Left lung (tissue), 10 donors: Measurements from ENCODE around the gene FMNL1. TPM values are rescaled to one million over a fixed set of nuclear protein-coding genes. Genes with fewer than 3 reads are reported as not detected.

Experiments
- ATAC-seq: fragments of 200-7000 bp; cut with Tn5 transposase; one replicate; pipeline ENCODE4 v1.9.1; 2020; ENCODE audit warnings: moderate library complexity
- DNase-seq, 4 donors: peaks; one replicate each; pipeline ENCODE4 v3.0.0-alpha.2; 2013 to 2020
- H3K27ac ChIP-seq, 2 donors: fragments of 200-600 bp; sonication (generic) in 1 of 2; one replicate each; pipeline versions ENCODE4 v1.5.0 to v1.8.0; 2020 to 2021
- H3K27me3 ChIP-seq, 2 donors: fragments of 200-600 bp; sonication (generic) in 1 of 2; one replicate each; pipeline versions ENCODE4 v1.5.0 to v1.8.0; 2020 to 2021
- H3K36me3 ChIP-seq, 2 donors: fragments of 200-600 bp; sonication (generic) in 1 of 2; one replicate each; pipeline versions ENCODE4 v1.5.0 to v1.8.0; 2020 to 2021
- H3K4me1 ChIP-seq, 2 donors: fragments of 200-600 bp; one replicate each; pipeline ENCODE4 v1.8.0; 2021
- H3K4me3 ChIP-seq, 2 donors: fragments of 200-600 bp; sonication (generic) in 1 of 2; one replicate each; pipeline versions ENCODE4 v1.5.0 to v1.8.0; 2020 to 2021; ENCODE audit warnings: mild to moderate bottlenecking in 1 of 2
- H3K9me3 ChIP-seq, 2 donors: fragments of 200-600 bp; sonication (generic) in 1 of 2; one replicate each; pipeline versions ENCODE4 v1.5.0 to v1.8.0; 2020 to 2021
- intact Hi-C, 2 donors: fragments of 100-400 bp; cut with DNase I; formaldehyde crosslinking; loops; one replicate each; pipeline versions ENCODE4 v1.11.2 to v1.14.2; 2022
- polyA plus RNA-seq, 6 donors: library from polyadenylated mRNA; unstranded; fragments of 120-200 nt; gene quantifications; one replicate each; pipeline ENCODE4 v1.2.1, GENCODE V29; 2013; ENCODE audit not compliant: insufficient read length in 6 of 6
- total RNA-seq, 2 donors: library from RNA; stranded (reverse); fragmentation: NEBNext Ultra II Directional; extraction: Animal tissue kit (Norgen Biotek cat#: 25700); gene quantifications; one replicate each; pipeline ENCODE4 v1.2.1, GENCODE V29; 2021
- TF ChIP-seq, protein P1 (sequence below), 2 donors: fragments of 200-600 bp; sonication (generic) in 1 of 2; IDR thresholded peaks; one replicate each; pipeline versions ENCODE4 v1.5.0 to v1.8.0; 2021; ENCODE audit warnings: antibody characterized with exemption in 2 of 2
- donor health status: DM: no; HTN: yes; CAD: no.
- donor health status: DM: no; HTN: no; CAD: no.

FMNL1 gene
- total and polyA plus RNA-seq, 8 donors: 6.9 to 118 (median 9.2) TPM

DNA sequence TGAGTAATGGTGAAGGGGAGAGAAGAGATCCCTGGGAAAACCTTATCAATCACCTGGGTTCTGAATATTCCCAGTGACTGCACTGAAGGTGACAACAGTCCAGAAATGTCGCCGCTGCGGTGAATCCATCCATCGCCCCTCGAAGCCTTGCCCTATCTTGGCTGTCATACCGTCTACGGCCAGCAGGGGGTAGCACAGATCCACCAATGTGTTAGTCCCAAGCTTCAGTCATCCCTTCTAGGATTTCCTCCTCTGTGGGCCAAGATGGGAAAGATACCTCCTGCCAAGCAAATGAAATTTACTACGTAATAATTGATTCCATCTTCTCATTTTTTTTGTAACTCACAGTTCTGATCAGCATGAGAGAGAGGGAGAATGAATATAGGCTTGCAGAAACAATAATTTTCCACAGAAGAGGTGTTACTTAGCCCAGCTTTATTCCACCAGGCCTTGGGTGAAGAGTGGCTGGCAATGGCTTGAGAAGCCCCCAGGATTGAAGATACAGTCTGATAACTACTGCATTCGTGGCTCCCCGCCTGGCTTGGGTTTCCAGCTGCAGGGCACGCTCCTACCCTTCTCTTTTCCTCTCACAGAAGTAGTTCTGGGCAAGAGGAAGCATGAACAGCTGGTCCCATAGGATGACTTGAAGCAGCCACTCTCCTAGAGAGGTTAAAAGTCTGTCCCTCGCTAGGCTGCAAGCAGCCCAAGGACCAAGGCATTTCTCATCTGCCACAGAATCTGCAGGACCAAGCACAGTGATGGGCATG lies 2.6 kb upstream of the FMNL1 start:
- TF ChIP-seq, protein P1, sequence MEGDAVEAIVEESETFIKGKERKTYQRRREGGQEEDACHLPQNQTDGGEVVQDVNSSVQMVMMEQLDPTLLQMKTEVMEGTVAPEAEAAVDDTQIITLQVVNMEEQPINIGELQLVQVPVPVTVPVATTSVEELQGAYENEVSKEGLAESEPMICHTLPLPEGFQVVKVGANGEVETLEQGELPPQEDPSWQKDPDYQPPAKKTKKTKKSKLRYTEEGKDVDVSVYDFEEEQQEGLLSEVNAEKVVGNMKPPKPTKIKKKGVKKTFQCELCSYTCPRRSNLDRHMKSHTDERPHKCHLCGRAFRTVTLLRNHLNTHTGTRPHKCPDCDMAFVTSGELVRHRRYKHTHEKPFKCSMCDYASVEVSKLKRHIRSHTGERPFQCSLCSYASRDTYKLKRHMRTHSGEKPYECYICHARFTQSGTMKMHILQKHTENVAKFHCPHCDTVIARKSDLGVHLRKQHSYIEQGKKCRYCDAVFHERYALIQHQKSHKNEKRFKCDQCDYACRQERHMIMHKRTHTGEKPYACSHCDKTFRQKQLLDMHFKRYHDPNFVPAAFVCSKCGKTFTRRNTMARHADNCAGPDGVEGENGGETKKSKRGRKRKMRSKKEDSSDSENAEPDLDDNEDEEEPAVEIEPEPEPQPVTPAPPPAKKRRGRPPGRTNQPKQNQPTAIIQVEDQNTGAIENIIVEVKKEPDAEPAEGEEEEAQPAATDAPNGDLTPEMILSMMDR (IDR thresholded peaks at IDR 0.05): peak; percentile 97 to 98
- intact Hi-C loops: loop anchor here in 1 of 2 donors (5.0 kb wide), 1 partner anchor 168 kb away; no protein-coding TSS in a partner anchor
- peak; percentile 91 for ATAC-seq
- Histone ChIP-seq H3K4me1 (peaks cover 4 to 45% of the 10 kb centered on the region in 2 donors), H3K27ac (no peak overlapping the region), H3K27me3 (peaks cover 0 to 20% of the 10 kb centered on the region in 2 donors), H3K9me3 (no peaks in the 10 kb centered on the region), H3K4me3 (no peak overlapping the region), H3K36me3 (peaks cover 0 to 8% of the 10 kb centered on the region in 2 donors)
- peak; percentile 79 to 92 (median 85) for DNase-seq

DNA sequence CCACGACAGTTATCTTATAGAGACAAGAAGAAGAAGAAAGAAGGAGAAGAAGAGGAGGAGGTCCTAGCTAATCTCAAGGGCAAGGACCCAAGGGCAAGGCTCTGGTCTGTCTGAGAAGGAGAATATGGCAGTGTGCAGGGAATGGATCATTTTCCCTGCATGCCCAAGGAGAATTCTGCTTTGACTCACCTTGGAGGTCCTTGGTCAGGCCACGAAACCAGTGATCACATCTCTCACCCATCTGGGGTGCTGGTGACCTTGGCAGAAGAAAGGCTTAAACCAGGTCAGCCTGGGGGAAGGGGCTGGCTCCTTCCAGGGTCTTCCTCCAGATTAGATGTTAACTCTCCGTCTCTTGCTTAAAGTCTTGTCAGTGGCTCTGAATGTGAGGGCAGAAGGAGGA lies 1.6 kb upstream of the FMNL1 start:
- DNase-seq: no peak
- intact Hi-C loops: no loop called here
- no peak overlapping the region for H3K27ac ChIP-seq
- peaks cover 4 to 55% of the 10 kb centered on the region in 2 donors for H3K4me1 ChIP-seq
- H3K27me3 ChIP-seq: peaks cover 0 to 20% of the 10 kb centered on the region in 2 donors
- ATAC-seq: no peak
- H3K9me3 ChIP-seq: no peaks in the 10 kb centered on the region
- peak overlapping the region in 1 of 2 donors; percentile 72 for H3K4me3 ChIP-seq
- peaks cover 0 to 8% of the 10 kb centered on the region in 2 donors for H3K36me3 ChIP-seq
- TF ChIP-seq, protein P1 (IDR thresholded peaks at IDR 0.05): no peak

DNA sequence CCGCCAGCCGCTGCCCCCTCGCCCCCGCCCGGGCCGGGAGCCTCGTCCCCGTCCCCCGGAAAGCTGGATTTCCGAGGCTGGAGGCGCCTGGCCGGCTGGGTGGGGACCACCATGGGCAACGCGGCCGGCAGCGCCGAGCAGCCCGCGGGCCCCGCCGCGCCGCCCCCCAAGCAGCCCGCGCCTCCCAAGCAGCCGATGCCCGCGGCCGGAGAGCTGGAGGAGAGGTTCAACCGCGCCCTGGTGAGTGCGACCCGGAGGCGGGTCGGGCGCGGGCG lies 266 bp downstream of the FMNL1 start:
- no peak for ATAC-seq
- H3K27ac ChIP-seq: peak overlapping the region; percentile 79 to 97

DNA sequence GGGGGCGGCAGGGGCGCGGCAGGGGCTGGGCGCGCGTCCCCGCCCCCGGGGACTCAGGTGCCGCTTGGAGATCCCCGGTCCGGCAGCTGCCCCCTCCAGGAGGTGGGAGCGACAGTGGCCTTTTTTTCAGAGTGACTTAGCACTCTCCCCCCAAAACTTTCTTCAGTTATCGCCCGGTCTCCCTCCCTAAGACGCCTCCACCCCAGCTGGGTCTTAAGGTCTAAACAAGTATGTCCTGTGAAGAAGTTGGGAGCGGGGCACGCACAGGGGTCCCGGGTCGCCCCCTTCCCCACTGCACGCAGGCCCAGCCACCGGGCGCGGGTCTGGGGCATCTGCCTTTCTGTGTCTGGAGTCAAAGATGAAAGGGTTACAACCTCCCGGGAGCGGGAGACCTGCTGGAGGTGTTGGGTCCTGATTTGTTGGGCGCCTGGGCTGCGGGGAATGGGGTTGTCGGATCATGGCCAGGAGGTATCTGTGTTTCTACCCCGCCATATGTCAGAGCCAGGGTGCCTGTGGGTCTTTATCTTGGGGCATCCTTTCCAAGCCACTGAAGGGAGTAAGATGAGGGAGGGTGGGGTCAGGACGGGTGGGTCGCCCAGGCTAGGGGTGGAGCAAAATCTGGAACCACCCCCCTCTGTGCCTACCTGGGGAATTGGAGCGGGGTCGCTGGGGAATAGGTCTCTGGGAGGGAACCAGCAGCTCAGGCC lies 757 bp downstream of the FMNL1 start:
- Histone ChIP-seq H3K9me3 (no peaks in the 10 kb centered on the region), H3K4me3 (peak overlapping the region; percentile 42 to 72), H3K4me1 (peaks cover 8 to 77% of the 10 kb centered on the region in 2 donors), H3K27me3 (peaks cover 0 to 20% of the 10 kb centered on the region in 2 donors), H3K36me3 (no peaks in the 10 kb centered on the region), H3K27ac (peak overlapping the region; percentile 79 to 97)
- TF ChIP-seq, protein P1 (IDR thresholded peaks at IDR 0.05): no peak
- peak in 1 of 4 donors; percentile 80 for DNase-seq
- ATAC-seq: no peak
- intact Hi-C loops: no loop called here

More for the DNA sequence above, 266 bp downstream of the FMNL1 start:
- DNase-seq: no peak
- Histone ChIP-seq H3K36me3 (no peaks in the 10 kb centered on the region), H3K9me3 (no peaks in the 10 kb centered on the region), H3K4me3 (peak overlapping the region; percentile 42 to 72), H3K27me3 (peaks cover 0 to 20% of the 10 kb centered on the region in 2 donors), H3K4me1 (peaks cover 5 to 72% of the 10 kb centered on the region in 2 donors)
- TF ChIP-seq, protein P1 (IDR thresholded peaks at IDR 0.05): no peak
- intact Hi-C loops: no loop called here

DNA sequence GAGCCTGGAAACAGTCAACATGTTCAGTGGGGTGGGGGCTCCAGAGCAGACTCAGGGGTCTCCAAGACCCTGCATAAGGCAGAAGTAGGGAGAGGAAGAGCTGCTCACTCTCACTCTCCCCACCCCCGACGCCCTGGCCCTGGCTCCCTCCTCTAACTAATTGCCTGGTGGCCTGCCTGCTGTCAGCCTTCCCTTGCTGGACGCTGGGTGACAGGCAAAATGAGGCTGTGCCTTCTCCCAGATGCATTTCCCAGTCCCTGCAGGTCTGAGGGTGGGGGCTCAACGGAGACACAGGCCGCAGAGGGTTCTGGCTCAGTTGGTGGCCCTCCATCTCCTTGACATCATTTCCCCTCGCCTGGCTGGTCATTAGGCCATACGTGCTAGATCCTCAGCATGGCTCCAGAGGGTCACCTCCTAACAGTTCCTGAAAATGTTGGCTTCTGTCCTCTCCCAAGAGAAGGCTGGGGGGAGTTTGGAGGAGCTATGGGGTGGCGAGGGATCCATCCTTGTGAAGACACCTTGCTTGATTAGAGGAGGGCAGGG lies 1.4 kb downstream of the FMNL1 start:
- H3K4me1 ChIP-seq: peaks cover 15 to 83% of the 10 kb centered on the region in 2 donors

More for the DNA sequence above, 1.4 kb downstream of the FMNL1 start:
- Histone ChIP-seq H3K36me3 (no peaks in the 10 kb centered on the region), H3K4me3 (peak overlapping the region; percentile 42 to 72), H3K27me3 (peaks cover 0 to 20% of the 10 kb centered on the region in 2 donors), H3K9me3 (no peaks in the 10 kb centered on the region), H3K27ac (peak overlapping the region; percentile 26 to 97)
- TF ChIP-seq, protein P1 (IDR thresholded peaks at IDR 0.05): no peak
- no peak for ATAC-seq
- DNase-seq: peak in 1 of 4 donors; percentile 77
- intact Hi-C loops: no loop called here
